Mammary epithelial cell (primary cell): ENCODE data around the gene RNU1-3.
"Not testable (repeated sequence)": the region's sequence is repeated elsewhere in the genome, so short reads cannot be mapped to it uniquely, and the experiment has no call there.

Experiments used
- CTCF ChIP-seq, 2 donors: IDR thresholded peaks in 1 of 2; conservative IDR thresholded peaks in 1 of 2; 2 replicates each; pipeline ENCODE4 v1.5.1; 2011 to 2012; ENCODE audit warnings: inconsistent platforms in 2 of 2, low read length in 2 of 2, mild to moderate bottlenecking in 2 of 2, control low read depth in 1 of 2, low read depth in 1 of 2; ENCODE audit not compliant: insufficient read depth in 1 of 2; ENCODE audit errors: extremely low read depth in 1 of 2
- EZH2 ChIP-seq: IDR thresholded peaks from 2 replicates; pipeline ENCODE4 v1.6.1; 2012; ENCODE audit warnings: low read length, inconsistent platforms, borderline replicate concordance

- not testable (repeated sequence) for TF ChIP-seq CTCF (conservative IDR thresholded peaks at IDR 0.05 in 1 of 2, IDR thresholded peaks at IDR 0.05 in 1 of 2; ENCODE audit: extremely low read depth in 1 of 2, insufficient read depth in 1 of 2, low read depth in 1 of 2, low read length in 2 of 2); EZH2
Observed at GRCh38 chr1:16623337-16623736, 43.4 kb downstream of the RNU1-3 start.
